Glutamatergic neuron (in vitro differentiated cells): ENCODE measurements around the gene MCM3AP. TPM values are rescaled to one million over a fixed set of nuclear protein-coding genes. Genes with fewer than 3 reads are reported as not detected.

Source experiments
- DNase-seq: peaks from one replicate; pipeline ENCODE4 v3.0.0; 2022
- H3K27ac Mint-ChIP-seq: one replicate; pipeline ENCODE4 v1.8.0; 2020; ENCODE audit warnings: mild to moderate bottlenecking, mixed read lengths, inconsistent platforms; ENCODE audit not compliant: unreplicated experiment
- H3K27me3 Mint-ChIP-seq: one replicate; pipeline ENCODE4 v1.8.0; 2020; ENCODE audit warnings: mild to moderate bottlenecking, moderate library complexity, mixed read lengths, inconsistent platforms; ENCODE audit not compliant: unreplicated experiment
- H3K36me3 Mint-ChIP-seq: one replicate; pipeline ENCODE4 v1.8.0; 2020; ENCODE audit warnings: mild to moderate bottlenecking, mixed read lengths, inconsistent platforms; ENCODE audit not compliant: unreplicated experiment
- H3K4me1 Mint-ChIP-seq: one replicate; pipeline ENCODE4 v1.8.0; 2020; ENCODE audit warnings: mild to moderate bottlenecking, low read depth, mixed read lengths, inconsistent platforms; ENCODE audit not compliant: unreplicated experiment
- H3K4me3 Mint-ChIP-seq: one replicate; pipeline ENCODE4 v1.8.0; 2020; ENCODE audit warnings: mild to moderate bottlenecking, mixed read lengths, inconsistent platforms; ENCODE audit not compliant: unreplicated experiment
- H3K9me3 Mint-ChIP-seq: one replicate; pipeline ENCODE4 v1.8.0; 2020; ENCODE audit warnings: mild to moderate bottlenecking, moderate library complexity, mixed read lengths, inconsistent platforms; ENCODE audit not compliant: unreplicated experiment
- CTCF ChIP-seq: fragments of 200-600 bp; sonication (generic); IDR thresholded peaks from one replicate; pipeline ENCODE4 v1.5.0; 2021; ENCODE audit not compliant: partially characterized antibody, unreplicated experiment
- long read RNA-seq: library from polyadenylated mRNA; unstranded; transcript quantifications from one replicate; pipeline ENCODE4 v2.0.0, GENCODE V29; 2020; ENCODE audit not compliant: unreplicated experiment
- total RNA-seq: library from RNA; stranded (reverse); fragmentation: NEBNext Ultra II Directional; extraction: Animal tissue kit (Norgen Biotek cat#: 25700); gene quantifications from one replicate; pipeline ENCODE4 v1.2.1, GENCODE V29; 2021; ENCODE audit not compliant: unreplicated experiment

Gene MCM3AP
- total RNA-seq, result 121 TPM
- long read RNA-seq, partial matches to known transcripts, result 2 of 6 reads
- long read RNA-seq, other reads (novel, unspliced or antisense), result 3 of 6 reads

GRCh38 chr21:46285206-46285661 lies at the start of gene MCM3AP:
TSS of gene MCM3AP (minus strand) at chr21:46285611. CDS start at chr21:46285286, 325 bp downstream.
- peaks cover 7% of the 10 kb centered on the region for H3K4me1 Mint-ChIP-seq
- H3K27ac Mint-ChIP-seq, result peak within 1 kb of the TSS; percentile 91
- H3K4me3 Mint-ChIP-seq, result peak within 1 kb of the TSS; percentile 98
- TF ChIP-seq CTCF, result no peak
- peaks cover 4% of the 10 kb centered on the region for H3K36me3 Mint-ChIP-seq
- DNase-seq, result no peak
- peaks cover 4% of the 10 kb centered on the region for H3K27me3 Mint-ChIP-seq
- peaks cover 11% of the 10 kb centered on the region for H3K9me3 Mint-ChIP-seq

GRCh38 chr21:46334351-46335140 lies 49.1 kb upstream of the MCM3AP start:
- no peak overlapping the region for H3K4me3 Mint-ChIP-seq
- H3K36me3 Mint-ChIP-seq, result peaks cover 6% of the 10 kb centered on the region
- H3K9me3 Mint-ChIP-seq, result peaks cover 2% of the 10 kb centered on the region
- H3K27me3 Mint-ChIP-seq, result peaks cover 3% of the 10 kb centered on the region
- peak overlapping the region; percentile 55 for H3K27ac Mint-ChIP-seq
- no peak for DNase-seq
- TF ChIP-seq CTCF, result no peak
- no peaks in the 10 kb centered on the region for H3K4me1 Mint-ChIP-seq

GRCh38 chr21:46329796-46330195 lies 44.4 kb upstream of the MCM3AP start:
- Mint-ChIP-seq H3K4me3 (no peak overlapping the region), H3K4me1 (peaks cover 19% of the 10 kb centered on the region), H3K36me3 (peaks cover 3% of the 10 kb centered on the region)

GRCh38 chr21:46328151-46328550 lies 42.7 kb upstream of the MCM3AP start:
- H3K36me3 Mint-ChIP-seq, result peaks cover 3% of the 10 kb centered on the region
- H3K4me3 Mint-ChIP-seq, result peak overlapping the region; percentile 55
- H3K27ac Mint-ChIP-seq, result peak overlapping the region; percentile 23
- peaks cover 19% of the 10 kb centered on the region for H3K4me1 Mint-ChIP-seq
- H3K9me3 Mint-ChIP-seq, result peaks cover 10% of the 10 kb centered on the region
- H3K27me3 Mint-ChIP-seq, result peaks cover 13% of the 10 kb centered on the region
- no peak for TF ChIP-seq CTCF
- no peak for DNase-seq

More at GRCh38 chr21:46329796-46330195, 44.4 kb upstream of the MCM3AP start:
- no peak for TF ChIP-seq CTCF
- peaks cover 9% of the 10 kb centered on the region for H3K9me3 Mint-ChIP-seq
- no peak for DNase-seq
- H3K27me3 Mint-ChIP-seq, result peaks cover 11% of the 10 kb centered on the region
- H3K27ac Mint-ChIP-seq, result no peak overlapping the region

GRCh38 chr21:46327711-46328110 lies 42.3 kb upstream of the MCM3AP start:
- TF ChIP-seq CTCF, result no peak
- peaks cover 16% of the 10 kb centered on the region for H3K27me3 Mint-ChIP-seq
- no peak for DNase-seq
- peaks cover 3% of the 10 kb centered on the region for H3K36me3 Mint-ChIP-seq
- H3K27ac Mint-ChIP-seq, result peak overlapping the region; percentile 40
- peak overlapping the region; percentile 63 for H3K4me3 Mint-ChIP-seq
- peaks cover 19% of the 10 kb centered on the region for H3K4me1 Mint-ChIP-seq
- H3K9me3 Mint-ChIP-seq, result peaks cover 13% of the 10 kb centered on the region
